ENCODE data around the gene PRUNE2.

Gene PRUNE2

GRCh38 chr9:76884823-76885222 lies 21.1 kb downstream of the PRUNE2 start:
- H3K4me3 ChIP-seq (ENCODE audit: low read depth, low read length): no peak overlapping the region
- no peak for TF ChIP-seq CTCF (IDR thresholded peaks at IDR 0.05; ENCODE audit: low read depth, low read length, missing control alignments)
- no peak for DNase-seq (ENCODE audit: low read depth)

- TF ChIP-seq CTCF (IDR thresholded peaks at IDR 0.05; ENCODE audit: low read depth, low read length, missing control alignments): no peak
- DNase-seq (ENCODE audit: low read depth): no peak
Observed at GRCh38 chr9:76883341-76883855, 22.5 kb downstream of the PRUNE2 start.

GRCh38 chr9:76882686-76883085 lies 23.2 kb downstream of the PRUNE2 start:
- no peak for DNase-seq (ENCODE audit: low read depth)
- H3K4me3 ChIP-seq (ENCODE audit: low read depth, low read length): no peak overlapping the region
- TF ChIP-seq CTCF (IDR thresholded peaks at IDR 0.05; ENCODE audit: low read depth, low read length, missing control alignments): no peak

More at GRCh38 chr9:76883341-76883855, 22.5 kb downstream of the PRUNE2 start:
- H3K4me3 ChIP-seq (ENCODE audit: low read depth, low read length): no peak overlapping the region

- no peak for DNase-seq (ENCODE audit: low read depth)
- TF ChIP-seq CTCF (IDR thresholded peaks at IDR 0.05; ENCODE audit: low read depth, low read length, missing control alignments): no peak
- no peak overlapping the region for H3K4me3 ChIP-seq (ENCODE audit: low read depth, low read length)
Observed at GRCh38 chr9:76880210-76880609, 25.7 kb downstream of the PRUNE2 start.

GRCh38 chr9:76878933-76879332 lies 27.0 kb downstream of the PRUNE2 start:
- DNase-seq (ENCODE audit: low read depth): no peak
- TF ChIP-seq CTCF (IDR thresholded peaks at IDR 0.05; ENCODE audit: low read depth, low read length, missing control alignments): no peak
- no peak overlapping the region for H3K4me3 ChIP-seq (ENCODE audit: low read depth, low read length)

- H3K4me3 ChIP-seq (ENCODE audit: low read depth, low read length): no peak overlapping the region
- TF ChIP-seq CTCF (IDR thresholded peaks at IDR 0.05; ENCODE audit: low read depth, low read length, missing control alignments): no peak
- no peak for DNase-seq (ENCODE audit: low read depth)
Observed at GRCh38 chr9:76877961-76878360, 28.0 kb downstream of the PRUNE2 start.

GRCh38 chr9:76876098-76876497 lies 29.8 kb downstream of the PRUNE2 start:
- H3K4me3 ChIP-seq (ENCODE audit: low read depth, low read length): no peak overlapping the region
- DNase-seq (ENCODE audit: low read depth): no peak
- no peak for TF ChIP-seq CTCF (IDR thresholded peaks at IDR 0.05; ENCODE audit: low read depth, low read length, missing control alignments)

Data from GM12864 (cell line).